ENCODE data around the gene WRAP53. TPM values are rescaled to one million over a fixed set of nuclear protein-coding genes. Genes with fewer than 3 reads are reported as not detected.

The WRAP53 gene
- total and polyA plus RNA-seq, 2 of the 13 experiments (the other 11 are each of a cell fraction or from before 2014, with no cell fraction given), result 7.0 to 19.5 TPM

GRCh38 chr17:7711051-7711755 lies 22.9 kb downstream of the WRAP53 start:
- Histone ChIP-seq H3K27ac (ENCODE audit: extremely low read length, insufficient read depth, low read length) (no peak overlapping the region), H3K79me2 (ENCODE audit: insufficient read depth, low read length) (no peaks in the 10 kb centered on the region), H4K20me1 (ENCODE audit: insufficient read depth, low read length) (no peaks in the 10 kb centered on the region), H3K9ac (ENCODE audit: insufficient read depth, low read depth, low read length) (no peak overlapping the region), H3K4me1 (ENCODE audit: insufficient read depth, low read length) (peaks cover 16% of the 10 kb centered on the region), H3K9me3 (ENCODE audit: low read length) (no peaks in the 10 kb centered on the region), H3K27me3 (ENCODE audit: control insufficient read depth in 1 of 2, insufficient read depth in 2 of 2, low read length in 2 of 2) (peaks cover 8 to 75% of the 10 kb centered on the region in 2 experiments), H2AFZ (ENCODE audit: low read length) (no peak overlapping the region), H3K4me3 (replicated peaks in 1 of 3; ENCODE audit: insufficient read depth in 1 of 3, low read depth in 2 of 3, low read length in 3 of 3) (no peak overlapping the region), H3K4me2 (ENCODE audit: low read depth, low read length) (no peak overlapping the region), H3K36me3 (replicated peaks in 1 of 2; ENCODE audit: control insufficient read depth in 1 of 2, insufficient read depth in 2 of 2, low read length in 2 of 2) (no peaks in the 10 kb centered on the region)
- ChIA-PET CTCF (ENCODE audit: low intra/inter-chr PET ratio, low total read pairs) (no interaction called here), POLR2A (no interaction called here)
- TF ChIP-seq HNRNPUL1 (IDR thresholded peaks at IDR 0.05; ENCODE audit: low read depth, low read length) (no peak), ZNF7 (CRISPR knock-in tag; IDR thresholded peaks at IDR 0.05) (no peak), KDM3A (CRISPR knock-in tag; IDR thresholded peaks at IDR 0.05; ENCODE audit: low read depth) (no peak), THAP7 (CRISPR knock-in tag; IDR thresholded peaks at IDR 0.05) (no peak), ELF3 (CRISPR knock-in tag; IDR thresholded peaks at IDR 0.05) (no peak), ATF2 (CRISPR knock-in tag; IDR thresholded peaks at IDR 0.05) (no peak)
- WGBS (ENCODE audit: low lambda C conversion rate), result 43% methylated on average over 7 of the region's 7 CpGs
- no peak for DNase-seq (ENCODE audit: low spot score)
- intact Hi-C loops (cut with micrococcal nuclease; ENCODE audit: unreplicated experiment) (no loop called here), in situ Hi-C loops (cut with HindIII; ENCODE audit: extremely low pct_ligation_motif_present, low pct_unique_long_range_greater_than_20kb) (no loop called here)
- BruUV-seq (replicated peaks), result no TSS peak
- FAIRE-seq, result no peak
- ATAC-seq, result peak; percentile 25; the same call in 1 of the 3 replicates
